ENCODE measurements around the gene HORMAD2.

HORMAD2 gene

GRCh38 chr22:30171008-30171407, 90.7 kb downstream of the HORMAD2 start:
- DNase-seq = no peak

DNA sequence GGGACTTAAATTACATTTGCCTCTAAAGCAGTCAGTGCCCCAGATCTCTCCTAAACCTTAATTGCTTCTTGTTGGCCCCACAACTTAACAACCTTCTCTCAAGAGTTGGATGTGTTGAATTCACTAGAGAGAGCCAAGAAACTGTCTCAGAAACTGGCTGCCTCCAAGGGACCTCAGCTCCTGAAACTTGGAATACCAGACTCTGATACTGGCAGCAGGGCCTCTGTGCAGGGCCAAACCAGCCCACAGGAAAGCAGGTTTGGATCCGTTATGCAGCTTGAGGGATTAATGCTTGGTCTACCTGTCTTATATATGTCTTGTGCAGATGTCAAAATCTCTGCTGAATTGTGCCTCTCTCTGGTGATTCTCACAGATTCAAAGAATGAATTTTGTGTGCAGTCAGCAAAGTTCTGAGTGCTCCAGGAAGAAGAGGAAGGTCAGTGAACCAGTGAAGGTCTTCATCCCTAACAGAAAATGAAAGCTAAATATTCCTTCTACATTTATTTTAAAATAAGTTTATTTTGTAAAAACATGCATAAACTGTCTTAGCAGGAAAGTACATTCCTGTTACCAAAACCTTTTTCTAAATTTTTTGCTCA, 95.5 kb downstream of the HORMAD2 start:
- no peak for DNase-seq

- DNase-seq = no peak
Measured at GRCh38 chr22:30176431-30176830, 96.2 kb downstream of the HORMAD2 start.

- no peak for DNase-seq
Measured at GRCh38 chr22:30178181-30179126, 98.2 kb downstream of the HORMAD2 start.

DNA sequence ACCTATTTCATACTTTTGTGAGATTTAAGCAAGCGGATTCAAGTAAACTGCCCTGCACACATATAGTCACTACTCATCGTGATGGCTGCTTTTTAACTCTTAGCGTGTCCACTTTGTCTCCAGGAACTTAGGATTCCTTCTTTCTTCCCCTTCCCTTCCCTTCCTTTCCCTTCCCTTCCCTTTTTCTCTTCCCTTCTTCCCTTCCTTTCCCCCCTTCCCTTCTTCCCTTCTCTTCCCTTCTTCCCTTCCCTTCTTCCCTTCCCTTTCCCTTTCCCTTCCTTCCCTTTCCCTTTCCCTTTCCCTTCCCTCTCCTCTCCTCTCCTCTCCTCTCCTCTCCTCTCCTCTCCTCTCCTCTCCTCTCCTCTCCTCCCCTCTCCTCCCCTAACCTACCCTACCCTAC, 100.4 kb downstream of the HORMAD2 start:
- no peak for DNase-seq

GRCh38 chr22:30181459-30182349, 101.4 kb downstream of the HORMAD2 start:
- no peak for DNase-seq

- no peak for DNase-seq
Measured at GRCh38 chr22:30182350-30182745, 102.1 kb downstream of the HORMAD2 start.

- DNase-seq = no peak
Measured at GRCh38 chr22:30182815-30183214, 102.6 kb downstream of the HORMAD2 start.

GRCh38 chr22:30183271-30183670, 103.0 kb downstream of the HORMAD2 start:
- DNase-seq = no peak

GRCh38 chr22:30183861-30184278, 103.6 kb downstream of the HORMAD2 start:
- no peak for DNase-seq

DNA sequence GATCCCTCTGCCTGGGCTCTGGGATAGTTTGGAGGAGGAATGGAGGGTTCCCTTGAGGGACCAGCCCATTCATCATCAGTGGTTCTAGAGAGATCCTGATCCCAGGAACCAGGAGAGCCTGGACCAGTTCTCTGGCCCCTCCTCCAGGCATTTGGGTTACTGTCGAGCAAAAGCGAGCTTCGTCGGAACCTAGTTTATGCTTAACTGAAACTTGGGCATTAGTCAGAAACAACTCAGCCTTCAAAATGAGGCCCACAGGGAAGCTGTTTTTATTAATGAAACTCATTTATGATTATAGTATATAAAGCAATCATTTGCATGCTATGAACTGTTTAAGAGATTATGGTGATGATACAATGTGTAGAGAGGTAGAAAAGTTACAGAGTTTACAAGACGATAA, 104.9 kb downstream of the HORMAD2 start:
- no peak for DNase-seq

DNA sequence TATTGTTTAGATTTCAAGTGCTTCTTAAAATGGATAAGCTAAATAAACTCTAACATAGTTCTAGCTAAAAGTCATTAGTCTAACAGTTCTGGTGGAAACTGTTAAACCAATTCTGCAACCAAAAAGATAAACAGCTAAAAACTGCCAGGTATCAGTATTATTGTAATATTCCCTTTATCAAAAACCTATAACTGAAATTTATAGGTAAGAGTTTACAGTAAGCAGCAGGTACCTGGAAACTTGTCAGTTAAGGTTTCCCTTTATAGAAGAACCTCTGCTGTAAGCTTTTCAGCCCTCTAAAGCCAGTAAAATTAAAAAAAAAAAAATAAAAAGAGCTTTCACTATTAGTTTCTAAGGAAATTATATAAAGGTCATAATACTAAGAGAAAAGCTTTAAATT, 105.3 kb downstream of the HORMAD2 start:
- DNase-seq = no peak

GRCh38 chr22:30186041-30186440, 105.8 kb downstream of the HORMAD2 start:
- DNase-seq = no peak

- DNase-seq = no peak
Measured at GRCh38 chr22:30186510-30186909, 106.2 kb downstream of the HORMAD2 start.

DNA sequence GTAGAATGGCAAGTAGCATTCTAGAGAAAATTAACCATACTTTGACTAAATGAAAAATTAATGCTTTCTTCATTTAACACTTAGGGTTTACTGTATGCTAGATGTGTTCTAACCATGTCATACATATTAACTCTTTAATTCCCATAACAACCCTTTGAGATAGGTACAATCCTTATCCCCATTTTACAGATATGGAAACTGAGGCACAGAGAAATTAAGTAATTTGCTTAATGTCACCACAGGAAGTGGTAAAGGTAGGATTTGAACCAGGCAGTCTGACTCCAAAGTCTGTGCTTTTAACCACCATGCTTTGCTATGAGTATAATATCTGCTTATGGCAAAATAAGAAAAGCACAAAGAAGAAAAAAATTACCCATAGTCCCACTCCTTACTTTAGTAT, 106.8 kb downstream of the HORMAD2 start:
- DNase-seq = no peak

- no peak for DNase-seq
Measured at GRCh38 chr22:30187529-30188407, 107.5 kb downstream of the HORMAD2 start.

DNA sequence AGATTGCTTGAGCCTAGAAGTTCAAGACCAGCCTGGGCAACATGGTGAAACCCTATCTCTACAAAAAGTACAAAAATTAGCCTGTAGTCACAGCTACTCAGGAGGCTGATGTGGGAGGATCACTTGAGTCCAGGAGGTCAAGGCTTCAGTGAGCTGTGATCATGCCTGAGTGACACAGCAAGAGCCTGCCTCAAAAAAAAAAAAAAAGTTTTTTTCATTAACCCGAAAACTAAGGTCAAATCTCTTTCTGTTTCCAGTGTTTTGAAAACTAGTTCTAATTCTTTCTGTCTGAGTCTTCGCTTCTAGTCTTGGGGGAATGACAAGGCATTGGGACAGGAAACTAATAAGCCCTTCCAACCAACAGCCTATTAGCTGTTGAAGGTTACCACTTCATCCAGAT, 108.6 kb downstream of the HORMAD2 start:
- DNase-seq = no peak

DNA sequence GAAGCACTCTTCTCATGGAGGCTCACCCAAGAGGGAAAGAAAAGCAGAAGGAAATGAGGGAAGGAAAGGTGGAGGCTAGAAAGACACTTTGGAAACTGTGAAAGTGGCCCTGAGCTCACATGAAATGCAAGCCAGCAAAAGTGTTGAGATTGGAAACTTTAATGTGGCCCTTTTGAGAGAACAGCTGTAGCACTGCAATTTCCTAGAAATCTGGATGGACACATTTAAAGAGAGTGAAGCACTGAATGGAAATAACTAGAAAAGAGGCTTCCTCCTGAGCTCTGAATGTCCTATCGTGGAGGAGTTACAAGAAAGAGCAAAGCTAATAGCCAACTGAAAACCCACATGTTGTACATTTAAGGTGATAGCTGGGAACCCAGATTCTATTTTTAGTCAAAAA, 110.3 kb downstream of the HORMAD2 start:
- no peak for DNase-seq

DNA sequence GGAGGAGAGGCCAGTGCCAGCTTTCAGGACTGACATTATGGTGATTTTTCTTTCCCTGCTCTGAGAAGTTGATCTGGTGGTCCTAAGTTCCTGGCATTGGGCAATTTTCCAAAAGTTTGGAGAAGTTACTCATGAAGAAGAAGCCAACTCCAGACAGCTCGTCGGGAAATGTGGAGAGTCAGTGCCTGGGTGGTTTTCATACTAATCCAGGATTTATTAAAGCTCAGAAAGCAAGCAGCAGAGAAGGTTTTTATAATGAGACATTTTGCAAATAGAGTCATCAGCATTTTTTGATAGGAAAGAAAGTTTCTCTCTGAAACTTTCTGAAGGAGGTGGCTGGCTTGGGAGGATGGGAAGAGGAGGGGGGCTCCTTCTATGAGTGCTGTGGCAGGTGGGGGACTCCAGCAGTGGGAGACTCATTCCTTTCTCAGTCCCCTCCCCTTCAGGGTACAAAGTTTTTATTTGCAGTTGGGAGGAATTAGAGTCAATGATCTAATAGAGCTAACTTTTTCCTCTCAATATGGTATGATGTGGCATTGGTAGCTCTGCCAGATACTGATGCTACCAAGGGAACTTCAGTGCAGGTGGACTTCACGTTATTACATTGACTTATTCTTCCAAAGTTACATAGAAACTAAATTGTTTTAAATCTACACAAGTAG, 110.9 kb downstream of the HORMAD2 start:
- no peak for DNase-seq

- DNase-seq = no peak
Measured at GRCh38 chr22:30192427-30192826, 112.2 kb downstream of the HORMAD2 start.

DNA sequence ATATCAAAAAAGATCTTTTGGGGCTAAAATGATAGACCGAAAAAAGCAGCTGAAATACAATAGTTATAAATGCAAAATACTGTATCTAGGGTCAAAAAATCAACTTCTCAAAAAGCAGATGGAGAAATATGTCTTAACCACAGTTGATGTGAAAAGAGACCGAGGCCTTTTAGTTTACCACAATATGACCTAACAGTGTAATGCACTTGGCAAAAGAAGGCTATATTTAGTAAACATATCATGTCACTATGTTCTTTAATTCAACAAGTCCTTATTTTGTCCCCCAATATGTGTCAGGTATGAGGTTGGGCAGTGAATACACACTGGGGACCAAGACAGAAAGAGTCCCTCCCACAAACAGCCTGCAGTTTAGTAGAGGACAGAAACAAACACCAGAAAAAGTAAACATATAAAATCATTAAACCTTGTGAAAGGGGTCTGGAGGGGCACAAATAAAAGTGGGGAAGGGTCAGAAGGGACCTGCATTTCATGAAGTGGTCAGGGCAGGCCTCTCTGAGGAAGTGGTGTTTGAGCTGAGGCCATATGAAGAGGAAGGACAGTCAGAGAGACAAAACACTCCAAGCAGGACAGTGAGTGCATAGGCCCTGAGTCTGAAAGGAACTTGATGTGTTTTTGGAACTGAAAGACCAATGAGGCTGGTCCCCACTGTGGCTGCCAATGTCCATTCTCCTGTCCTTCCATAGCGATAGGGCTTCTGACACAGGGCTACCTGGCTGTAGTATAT, 112.9 kb downstream of the HORMAD2 start:
- no peak for DNase-seq

Data from right forelimb (tissue), 1 donor.